ENCODE measurements around the gene SRMS.

DNA sequence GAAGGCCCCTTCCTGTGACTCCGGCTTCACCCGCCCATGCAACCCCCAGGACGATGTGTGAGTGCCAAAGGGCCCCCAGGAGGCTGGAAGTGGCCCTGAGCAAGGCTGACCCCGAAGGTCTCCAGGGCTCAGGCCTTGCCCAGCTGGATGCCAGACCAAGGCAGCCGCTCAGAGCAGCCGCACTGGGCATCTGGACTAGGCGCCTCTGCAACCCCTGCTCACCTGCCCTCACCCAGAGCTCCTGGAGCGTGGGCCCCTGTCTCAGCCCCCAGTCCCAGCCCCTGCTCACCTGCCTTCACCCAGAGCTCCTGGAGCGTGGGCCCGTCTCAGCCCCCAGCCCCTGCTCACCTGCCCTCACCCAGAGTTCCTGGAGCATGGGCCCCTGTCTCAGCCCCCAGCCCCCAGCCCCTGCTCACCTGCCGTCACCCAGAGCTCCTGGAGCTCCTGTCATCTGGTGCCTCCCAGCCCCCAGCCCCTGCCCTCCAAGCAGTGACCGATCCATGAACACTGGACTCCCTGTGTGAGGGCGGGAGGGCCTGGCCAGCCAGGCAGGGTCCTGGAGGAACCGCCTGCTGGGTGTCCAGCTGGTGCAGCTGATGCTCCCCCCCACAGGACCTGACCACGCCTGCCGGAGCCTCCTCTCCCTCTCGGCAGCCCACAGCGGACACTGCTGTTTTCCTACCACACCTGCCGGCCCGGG, 1.1 kb downstream of the SRMS start:
- TF ChIP-seq POLR2A (IDR thresholded peaks at IDR 0.05; ENCODE audit: low read depth, low read length): no peak
- TF ChIP-seq, protein P1, sequence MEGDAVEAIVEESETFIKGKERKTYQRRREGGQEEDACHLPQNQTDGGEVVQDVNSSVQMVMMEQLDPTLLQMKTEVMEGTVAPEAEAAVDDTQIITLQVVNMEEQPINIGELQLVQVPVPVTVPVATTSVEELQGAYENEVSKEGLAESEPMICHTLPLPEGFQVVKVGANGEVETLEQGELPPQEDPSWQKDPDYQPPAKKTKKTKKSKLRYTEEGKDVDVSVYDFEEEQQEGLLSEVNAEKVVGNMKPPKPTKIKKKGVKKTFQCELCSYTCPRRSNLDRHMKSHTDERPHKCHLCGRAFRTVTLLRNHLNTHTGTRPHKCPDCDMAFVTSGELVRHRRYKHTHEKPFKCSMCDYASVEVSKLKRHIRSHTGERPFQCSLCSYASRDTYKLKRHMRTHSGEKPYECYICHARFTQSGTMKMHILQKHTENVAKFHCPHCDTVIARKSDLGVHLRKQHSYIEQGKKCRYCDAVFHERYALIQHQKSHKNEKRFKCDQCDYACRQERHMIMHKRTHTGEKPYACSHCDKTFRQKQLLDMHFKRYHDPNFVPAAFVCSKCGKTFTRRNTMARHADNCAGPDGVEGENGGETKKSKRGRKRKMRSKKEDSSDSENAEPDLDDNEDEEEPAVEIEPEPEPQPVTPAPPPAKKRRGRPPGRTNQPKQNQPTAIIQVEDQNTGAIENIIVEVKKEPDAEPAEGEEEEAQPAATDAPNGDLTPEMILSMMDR (IDR thresholded peaks at IDR 0.05; ENCODE audit: extremely low read depth in 1 of 2, insufficient read depth in 1 of 2, low read depth in 1 of 2, low read length in 2 of 2): no peak
- no peak for TF ChIP-seq EZH2 (IDR thresholded peaks at IDR 0.05; ENCODE audit: borderline replicate concordance, low read depth, low read length, severe bottlenecking)

Data from endothelial cell of umbilical vein (primary cell).